H1 (cell line): ENCODE data around the gene ADD1. TPM values are rescaled to one million over a fixed set of nuclear protein-coding genes. Genes with fewer than 3 reads are reported as not detected.

ENCODE experiments used
- CTCF ChIA-PET: fragments of 300-600 bp; sonication (Branson Sonifier 250); formaldehyde crosslinking; loops from one replicate; lab custom pipeline; 2021; ENCODE audit not compliant: partially characterized antibody; lab: Charles Lee
- POLR2A ChIA-PET: fragments of 300-600 bp; sonication (Branson Sonifier 250); formaldehyde crosslinking; loops from one replicate; lab custom pipeline; 2021; ENCODE audit warnings: inconsistent platforms; ENCODE audit not compliant: partially characterized antibody; lab: Charles Lee
- DNase-seq, 2 experiments: peaks; one replicate each; pipeline versions ENCODE4 v3.0.0 to v3.0.0-alpha.2; 2010 to 2022; ENCODE audit warnings: low spot score in 2 of 2, low read depth in 1 of 2, mixed read lengths in 1 of 2
- FAIRE-seq: peaks from 2 replicates; lab custom pipeline; 2011; peaks lifted over from hg19 to GRCh38; lab: Jason Lieb, UNC
- H2AFZ ChIP-seq: 2 replicates; pipeline ENCODE4 v1.8.1; 2012; ENCODE audit warnings: low read length, inconsistent platforms
- H2AK5ac ChIP-seq: 2 replicates; pipeline ENCODE4 v1.6.1; 2013; ENCODE audit warnings: low read depth, low read length
- H2BK120ac ChIP-seq: replicated peaks from 2 replicates; pipeline ENCODE3; 2013; ENCODE audit warnings: low read depth, low read length, inconsistent platforms
- H2BK12ac ChIP-seq: 2 replicates; pipeline ENCODE4 v1.6.1; 2013; ENCODE audit warnings: low read depth, low read length
- H2BK15ac ChIP-seq: 2 replicates; pipeline ENCODE4 v1.6.1; 2013; ENCODE audit warnings: low read length
- H2BK20ac ChIP-seq: 2 replicates; pipeline ENCODE4 v1.6.1; 2013; ENCODE audit warnings: low read length
- H2BK5ac ChIP-seq: 2 replicates; pipeline ENCODE4 v1.6.1; 2013; ENCODE audit warnings: low read depth, low read length
- H3K14ac ChIP-seq: 2 replicates; pipeline ENCODE4 v1.6.1; 2013; ENCODE audit warnings: inconsistent platforms; ENCODE audit not compliant: insufficient read length
- H3K18ac ChIP-seq: 2 replicates; pipeline ENCODE4 v1.6.1; 2013; ENCODE audit warnings: low read length; ENCODE audit errors: extremely low read depth
- H3K23ac ChIP-seq: 2 replicates; pipeline ENCODE4 v1.6.1; 2013; ENCODE audit warnings: inconsistent platforms; ENCODE audit not compliant: insufficient read length
- H3K23me2 ChIP-seq: 2 replicates; pipeline ENCODE4 v1.6.1; 2013; ENCODE audit warnings: low read depth, low read length
- H3K27ac ChIP-seq: 2 replicates; pipeline ENCODE4 v1.6.1; 2011; ENCODE audit warnings: low read depth, low read length, inconsistent platforms
- H3K27me3 ChIP-seq, 4 experiments: replicated peaks in 1 of 4; 1 replicate in 1 of 4; 2 replicates in 3 of 4; pipeline versions ENCODE4 v1.6.1 to v1.8.1; 2011 to 2013; ENCODE audit warnings: low read length in 3 of 4, mild to moderate bottlenecking in 3 of 4, inconsistent platforms in 2 of 4, mixed read lengths in 2 of 4, moderate library complexity in 1 of 4; ENCODE audit not compliant: control insufficient read depth in 3 of 4, insufficient read depth in 3 of 4; ENCODE audit errors: extremely low read depth in 1 of 4
- H3K36me3 ChIP-seq, 4 experiments: 2 replicates each; pipeline versions ENCODE4 v1.6.1 to v1.8.1; 2011 to 2013; ENCODE audit warnings: mild to moderate bottlenecking in 4 of 4, low read length in 3 of 4, moderate library complexity in 2 of 4, control low read depth in 1 of 4, inconsistent platforms in 1 of 4; ENCODE audit not compliant: insufficient read depth in 4 of 4, control insufficient read depth in 2 of 4
- H3K4ac ChIP-seq: replicated peaks from 2 replicates; pipeline ENCODE3; 2013; ENCODE audit warnings: low read length, low read depth, mixed read lengths, inconsistent platforms; ENCODE audit not compliant: insufficient read length
- H3K4me1 ChIP-seq, 4 experiments: replicated peaks in 1 of 4; 1 replicate in 1 of 4; 2 replicates in 3 of 4; pipeline versions ENCODE4 v1.6.1 to v1.8.1; 2011 to 2013; ENCODE audit warnings: low read length in 3 of 4, inconsistent platforms in 2 of 4, mixed read lengths in 1 of 4; ENCODE audit not compliant: insufficient read depth in 4 of 4, control insufficient read depth in 3 of 4
- H3K4me2 ChIP-seq, 2 experiments: 2 replicates each; pipeline versions ENCODE4 v1.6.1 to v1.8.1; 2011 to 2013; ENCODE audit warnings: low read depth in 2 of 2, low read length in 2 of 2, control low read depth in 1 of 2, inconsistent platforms in 1 of 2, mild to moderate bottlenecking in 1 of 2; ENCODE audit not compliant: insufficient read depth in 1 of 2
- H3K4me3 ChIP-seq, 4 experiments: fragments of 200-600, 300-600 bp in 1 of 4; sonication (generic), shearing (Covaris generic), sonication (Bioruptor Twin) in 1 of 4; 2 replicates each; pipeline versions ENCODE4 v1.5.1 to v1.8.1; 2011 to 2016; ENCODE audit warnings: low read length in 4 of 4, low read depth in 3 of 4, control low read depth in 2 of 4, inconsistent platforms in 2 of 4, mild to moderate bottlenecking in 2 of 4, mixed read lengths in 1 of 4, moderate library complexity in 1 of 4; ENCODE audit not compliant: insufficient read depth in 2 of 4; ENCODE audit errors: extremely low read depth in 1 of 4
- H3K56ac ChIP-seq: replicated peaks from 2 replicates; pipeline ENCODE3; 2013; ENCODE audit warnings: low read depth, mild to moderate bottlenecking, mixed read lengths, low read length, inconsistent platforms; ENCODE audit not compliant: insufficient read length
- H3K79me1 ChIP-seq: 2 replicates; pipeline ENCODE4 v1.6.1; 2013; ENCODE audit warnings: low read depth, low read length, control low read depth
- H3K79me2 ChIP-seq, 2 experiments: 2 replicates each; pipeline versions ENCODE4 v1.6.1 to v1.8.1; 2012 to 2013; ENCODE audit warnings: low read length in 2 of 2, mild to moderate bottlenecking in 2 of 2, inconsistent platforms in 1 of 2; ENCODE audit not compliant: insufficient read depth in 2 of 2, control insufficient read depth in 1 of 2
- H3K9ac ChIP-seq, 4 experiments: replicated peaks in 1 of 4; 1 replicate in 1 of 4; 2 replicates in 3 of 4; pipeline versions ENCODE4 v1.6.1 to v1.8.1; 2011 to 2013; ENCODE audit warnings: low read depth in 3 of 4, low read length in 3 of 4, control low read depth in 2 of 4, mild to moderate bottlenecking in 2 of 4, moderate library complexity in 2 of 4, inconsistent platforms in 1 of 4; ENCODE audit errors: extremely low read depth in 1 of 4
- H3K9me3 ChIP-seq, 2 experiments: 2 replicates each; pipeline versions ENCODE4 v1.6.1 to v1.8.1; 2012 to 2013; ENCODE audit warnings: mild to moderate bottlenecking in 2 of 2, moderate library complexity in 2 of 2, control low read depth in 1 of 2, inconsistent platforms in 1 of 2, low read depth in 1 of 2, low read length in 1 of 2, mixed read lengths in 1 of 2; ENCODE audit not compliant: insufficient read depth in 2 of 2
- H4K20me1 ChIP-seq, 2 experiments: replicated peaks in 1 of 2; 2 replicates each; pipeline versions ENCODE3 to v1.8.1; 2011 to 2013; ENCODE audit warnings: inconsistent platforms in 2 of 2, low read length in 2 of 2, mild to moderate bottlenecking in 1 of 2; ENCODE audit not compliant: insufficient read depth in 2 of 2, control insufficient read depth in 1 of 2
- H4K5ac ChIP-seq: 2 replicates; pipeline ENCODE4 v1.6.1; 2013; ENCODE audit warnings: low read length, low read depth, mixed read lengths, inconsistent platforms; ENCODE audit not compliant: insufficient read length
- H4K8ac ChIP-seq: 2 replicates; pipeline ENCODE4 v1.8.0; 2013; ENCODE audit warnings: mild to moderate bottlenecking, moderate library complexity, low read length, inconsistent platforms; ENCODE audit not compliant: insufficient read depth; ENCODE audit errors: extremely low read depth
- H4K91ac ChIP-seq: replicated peaks from 2 replicates; pipeline ENCODE3; 2013; ENCODE audit warnings: low read length, mixed read lengths, inconsistent platforms; ENCODE audit not compliant: insufficient read length
- ATF3 ChIP-seq: IDR thresholded peaks from 2 replicates; pipeline ENCODE4 v1.6.1; 2011; ENCODE audit warnings: low read depth, mild to moderate bottlenecking, low read length; ENCODE audit not compliant: insufficient read depth
- BACH1 ChIP-seq: IDR thresholded peaks from 2 replicates; pipeline ENCODE4 v1.6.1; 2012; ENCODE audit warnings: low read length, improper control_type of control experiment
- BCL11A ChIP-seq, 2 experiments: IDR thresholded peaks; one replicate each; pipeline ENCODE4 v1.6.1; 2011; ENCODE audit warnings: low read depth in 2 of 2, low read length in 2 of 2, mild to moderate bottlenecking in 2 of 2
- BRCA1 ChIP-seq: IDR thresholded peaks from 2 replicates; pipeline ENCODE4 v1.6.1; 2012; ENCODE audit warnings: low read depth, low read length, improper control_type of control experiment
- CBX5 ChIP-seq: fragments of 300-800, 300-1000 bp; sonication (generic); IDR thresholded peaks from 2 replicates; pipeline ENCODE4 v1.7.1; 2016; ENCODE audit warnings: antibody characterized with exemption, low read length, low read depth
- CHD1 ChIP-seq: IDR thresholded peaks from 2 replicates; pipeline ENCODE4 v1.6.1; 2012; ENCODE audit warnings: low read depth, low read length, improper control_type of control experiment
- EGR1 ChIP-seq: IDR thresholded peaks from 2 replicates; pipeline ENCODE4 v1.6.1; 2011; ENCODE audit warnings: low read depth, low read length, borderline replicate concordance
- JUN ChIP-seq: IDR thresholded peaks from 2 replicates; pipeline ENCODE4 v1.6.1; 2011; ENCODE audit warnings: low read depth, mild to moderate bottlenecking, improper control_type of control experiment, low read length
- MAX ChIP-seq: IDR thresholded peaks from 2 replicates; pipeline ENCODE4 v1.6.1; 2012; ENCODE audit warnings: inconsistent platforms
- POLR2AphosphoS5 ChIP-seq: IDR thresholded peaks from 2 replicates; pipeline ENCODE4 v1.6.1; 2011; ENCODE audit warnings: low read depth, low read length
- RBBP5 ChIP-seq: IDR thresholded peaks from 2 replicates; pipeline ENCODE4 v1.7.1; 2012; ENCODE audit warnings: low read depth, mild to moderate bottlenecking, inconsistent platforms, low read length, moderate library complexity, borderline replicate concordance
- SIRT6 ChIP-seq: IDR thresholded peaks from one replicate; pipeline ENCODE4 v1.7.1; 2012; ENCODE audit warnings: low read length, inconsistent platforms
- SP2 ChIP-seq: IDR thresholded peaks from 2 replicates; pipeline ENCODE4 v1.6.1; 2012; ENCODE audit warnings: mild to moderate bottlenecking, low read length, inconsistent platforms
- WGBS, 2 experiments: shearing (Covaris generic) in 1 of 2; methylation state at CpG; one replicate each; pipeline versions ENCODE4 v1.1.6 to v1.1.7; 2013 to 2015; ENCODE audit warnings: low lambda C conversion rate in 2 of 2, mixed read lengths in 2 of 2, inconsistent platforms in 1 of 2, low coverage in 1 of 2, missing lambda C conversion rate in 1 of 2; ENCODE audit not compliant: insufficient replicate concordance in 2 of 2, insufficient coverage in 1 of 2, insufficient read length in 1 of 2; ENCODE audit errors: extremely low coverage in 1 of 2, missing lambda C conversion rate in 1 of 2; 5-methylcytosine and 5-hydroxymethylcytosine counted together
- polyA plus RNA-seq, 7 experiments: library from polyadenylated mRNA; depleted of rRNA in 3 of 7; stranded (reverse) in 5 of 7; unstranded in 2 of 7; fragments of >200 nt in 5 of 7; fragments of 200-250 nt in 2 of 7; gene quantifications; 1 replicate in 5 of 7; 2 replicates in 1 of 7; 4 replicates in 1 of 7; pipeline versions ENCODE4 v1.2.1 to v1.2.3, GENCODE V29; 2011 to 2013; ENCODE audit warnings: missing spikeins in 2 of 7, mixed read lengths in 2 of 7
- total RNA-seq: library from RNA; stranded (reverse); fragmentation: NEBNext Ultra II Directional; extraction: Animal tissue kit (Norgen Biotek cat#: 25700); gene quantifications from 2 replicates; pipeline ENCODE4 v1.2.1, GENCODE V29; 2021

Gene ADD1
- total and polyA plus RNA-seq, 2 of the 8 experiments (the other 6 are each of a cell fraction or from before 2014, with no cell fraction given), result 113 to 143 TPM

GRCh38 chr4:2817137-2817536, 26.5 kb upstream of the ADD1 start:
- peaks cover 0 to 16% (median 10%) of the 10 kb centered on the region in 4 experiments; a peak in 5 of 7 replicates for H3K4me1 ChIP-seq
- no peak overlapping the region for H4K5ac ChIP-seq
- no peak overlapping the region; the same call in 1 of the 2 replicates for H4K8ac ChIP-seq
- 0 out of 2 replicates have a peak overlapping the region, but pooled peaks have one; percentile 61 for H2BK20ac ChIP-seq
- POLR2A ChIA-PET, result interaction anchor here (1.1 to 6.0 kb wide), 6 partner anchors 13 to 69 kb away, joined by 3 to 75 read pairs (median 26); partner anchors contain the start of gene TNIP2
- DNase-seq (no peak), FAIRE-seq (no peak)
- no peak overlapping the region for H3K4ac ChIP-seq
- H3K27ac ChIP-seq, result no peak overlapping the region
- H4K20me1 ChIP-seq, result peaks cover 0 to 9% of the 10 kb centered on the region in 2 experiments
- WGBS, 2 experiments, result 97% methylated on average over 4 of the region's 4 CpGs; no CpG with 5 or more reads in 1 of the 2 experiments
- H3K36me3 ChIP-seq, result peaks cover 0 to 6% (median 1%) of the 10 kb centered on the region in 4 experiments; a peak in 1 of 8 replicates
- peaks cover 0 to 7% (median 0%) of the 10 kb centered on the region in 4 experiments; a peak in 2 of 7 replicates for H3K27me3 ChIP-seq
- H2AK5ac ChIP-seq, result no peak overlapping the region
- H3K4me2 ChIP-seq, result peak overlapping the region in 1 of 2 experiments; percentile 64; a peak in 1 of 4 replicates
- H3K9ac ChIP-seq, result no peak overlapping the region
- H2BK15ac ChIP-seq, result peak overlapping the region; percentile 72; the same call in 1 of the 2 replicates
- no peak overlapping the region for H2AFZ ChIP-seq
- peaks cover 3% of the 10 kb centered on the region; the same call in 1 of the 2 replicates for H3K23me2 ChIP-seq
- H3K56ac ChIP-seq, result no peak overlapping the region
- H3K4me3 ChIP-seq, result no peak overlapping the region
- no peak overlapping the region for H2BK5ac ChIP-seq
- H3K18ac ChIP-seq, result peak overlapping the region; percentile 51
- peak overlapping the region; percentile 15 for H2BK120ac ChIP-seq
- H3K9me3 ChIP-seq, result no peaks in the 10 kb centered on the region
- no peak overlapping the region for H3K23ac ChIP-seq
- H2BK12ac ChIP-seq, result peak overlapping the region; percentile 60; the same call in 1 of the 2 replicates
- H3K79me1 ChIP-seq, result peaks cover 11% of the 10 kb centered on the region
- no peak overlapping the region for H3K14ac ChIP-seq
- CTCF ChIA-PET, result interaction anchor here (1.5 to 2.4 kb wide), 3 partner anchors 13 to 113 kb away, joined by 4 to 6 read pairs (median 4); no protein-coding TSS in a partner anchor
- peaks cover 0 to 9% of the 10 kb centered on the region in 2 experiments; a peak in 1 of 4 replicates for H3K79me2 ChIP-seq
- H4K91ac ChIP-seq, result peak overlapping the region; percentile 88
- TF ChIP-seq MAX, result no peak
- no peak for TF ChIP-seq SIRT6
- TF ChIP-seq CBX5, result no peak
- no peak for TF ChIP-seq CHD1
- no peak for TF ChIP-seq JUN
- TF ChIP-seq BCL11A (IDR thresholded peaks at IDR 0.05; ENCODE audit: low read depth in 2 of 2, low read length in 2 of 2), result no peak
- TF ChIP-seq BRCA1, result no peak
- TF ChIP-seq SP2, result no peak
- no peak for TF ChIP-seq POLR2AphosphoS5
- TF ChIP-seq ATF3, result no peak
- TF ChIP-seq EGR1, result no peak
- TF ChIP-seq RBBP5, result no peak
- no peak for TF ChIP-seq BACH1
